CD4-positive, alpha-beta memory T cell (primary cell): ENCODE data around the gene LRCH3. TPM values are rescaled to one million over a fixed set of nuclear protein-coding genes. Genes with fewer than 3 reads are reported as not detected.

Source experiments
- CTCF ChIA-PET: fragments of 350-600 bp; sonication (Branson Sonifier 250); formaldehyde crosslinking; loops from one replicate; lab custom pipeline; 2021; ENCODE audit warnings: inconsistent platforms; ENCODE audit not compliant: partially characterized antibody; lab: Charles Lee
- POLR2A ChIA-PET: fragments of 350-600 bp; sonication (Branson Sonifier 250); formaldehyde crosslinking; loops from one replicate; lab custom pipeline; 2021; ENCODE audit not compliant: partially characterized antibody; lab: Charles Lee
- DNase-seq, 5 donors: peaks; one replicate each; pipeline versions ENCODE4 v3.0.0 to v3.0.0-alpha.2; 2020 to 2022; ENCODE audit warnings: mixed read lengths in 1 of 5
- H3K27ac ChIP-seq: one replicate; pipeline ENCODE4 v1.7.0; 2013; ENCODE audit warnings: low read depth, low read length
- H3K27me3 ChIP-seq: 2 replicates; pipeline ENCODE4 v1.7.0; 2013; ENCODE audit warnings: mild to moderate bottlenecking, low read length, moderate library complexity; ENCODE audit not compliant: insufficient read depth
- H3K36me3 ChIP-seq: 2 replicates; pipeline ENCODE4 v1.7.0; 2013; ENCODE audit warnings: mild to moderate bottlenecking, low read length, moderate library complexity; ENCODE audit not compliant: insufficient read depth
- H3K4me1 ChIP-seq: 2 replicates; pipeline ENCODE4 v1.7.0; 2013; ENCODE audit warnings: mild to moderate bottlenecking, low read length, moderate library complexity; ENCODE audit not compliant: insufficient read depth
- H3K4me3 ChIP-seq, 2 donors: one replicate each; pipeline ENCODE4 v1.7.0; 2013; ENCODE audit warnings: low read length in 2 of 2, mild to moderate bottlenecking in 1 of 2
- H3K9me3 ChIP-seq, 2 donors: one replicate each; pipeline ENCODE4 v1.7.0; 2013; ENCODE audit warnings: low read length in 2 of 2, control low read depth in 1 of 2; ENCODE audit not compliant: control insufficient read depth in 1 of 2
- H3K27ac Mint-ChIP-seq, 7 donors: one replicate each; pipeline ENCODE4 v1.8.0; 2020 to 2021; ENCODE audit warnings: mixed read lengths in 7 of 7, mild to moderate bottlenecking in 6 of 7, inconsistent platforms in 3 of 7, moderate library complexity in 3 of 7
- H3K27me3 Mint-ChIP-seq, 2 donors: one replicate each; pipeline ENCODE4 v1.8.0; 2020 to 2021; ENCODE audit warnings: mixed read lengths in 2 of 2
- H3K36me3 Mint-ChIP-seq, 2 donors: one replicate each; pipeline ENCODE4 v1.8.0; 2020 to 2021; ENCODE audit warnings: mixed read lengths in 2 of 2, inconsistent platforms in 1 of 2, mild to moderate bottlenecking in 1 of 2
- H3K4me1 Mint-ChIP-seq, 4 donors: one replicate each; pipeline ENCODE4 v1.8.0; 2020 to 2021; ENCODE audit warnings: mixed read lengths in 4 of 4, mild to moderate bottlenecking in 1 of 4
- H3K4me3 Mint-ChIP-seq, 8 donors: one replicate each; pipeline ENCODE4 v1.8.0; 2020 to 2021; ENCODE audit warnings: mixed read lengths in 8 of 8, mild to moderate bottlenecking in 7 of 8, moderate library complexity in 6 of 8, inconsistent platforms in 3 of 8
- H3K9me3 Mint-ChIP-seq, 8 donors: one replicate each; pipeline ENCODE4 v1.8.0; 2020 to 2021; ENCODE audit warnings: mixed read lengths in 8 of 8, mild to moderate bottlenecking in 5 of 8, inconsistent platforms in 3 of 8, moderate library complexity in 1 of 8
- intact Hi-C: fragments of 100-400 bp; cut with micrococcal nuclease; formaldehyde crosslinking; loops from one replicate; pipeline ENCODE4 v1.15.1; 2023
- polyA plus RNA-seq, 2 donors: library from polyadenylated mRNA; unstranded; fragments of 300-500 nt; fragmentation: Illumina TruSeq; gene quantifications; one replicate each; pipeline ENCODE4 v1.2.3, GENCODE V29; 2021
- total RNA-seq, 2 experiments: library from RNA; stranded (reverse); gene quantifications; one replicate each; pipeline ENCODE4 v1.2.3, GENCODE V29; 2021

Gene LRCH3
- total and polyA plus RNA-seq, 4 experiments from 2014 or later = 7.4 to 87.7 (median 48.7) TPM

- Histone ChIP-seq H3K27me3 (no peaks in the 10 kb centered on the region), H3K4me3 (no peak overlapping the region), H3K36me3 (peaks cover 35% of the 10 kb centered on the region), H3K27ac (no peak overlapping the region), H3K9me3 (no peaks in the 10 kb centered on the region), H3K4me1 (peaks cover 28% of the 10 kb centered on the region)
- ChIA-PET POLR2A (interaction anchor here (0.5 kb wide), 1 partner anchor 55 kb away, joined by 3 read pairs; the partner anchor contains the start of gene LRCH3), CTCF (no interaction called here)
- H3K36me3 Mint-ChIP-seq = peaks cover 52 to 61% of the 10 kb centered on the region in 2 donors
- H3K4me3 Mint-ChIP-seq = peak overlapping the region in 3 of 8 donors; percentile 11 to 26 (median 25)
- peak overlapping the region in 5 of 7 donors; percentile 43 to 84 (median 67) for H3K27ac Mint-ChIP-seq
- no peaks in the 10 kb centered on the region for H3K9me3 Mint-ChIP-seq
- no peak for DNase-seq
- H3K4me1 Mint-ChIP-seq = peaks cover 16 to 32% (median 27%) of the 10 kb centered on the region in 4 donors
- intact Hi-C loops = loop anchor here (5.0 kb wide), 1 partner anchor 54 kb away; the partner anchor contains the start of gene LRCH3
- no peaks in the 10 kb centered on the region for H3K27me3 Mint-ChIP-seq
Observed at GRCh38 chr3:197846491-197846890, 55.4 kb downstream of the LRCH3 start.

- no peaks in the 10 kb centered on the region for H3K27me3 Mint-ChIP-seq
Observed at GRCh38 chr3:197847866-197848401, 56.9 kb downstream of the LRCH3 start.

GRCh38 chr3:197854596-197855343 is 63.7 kb downstream of the LRCH3 start:
- no peak overlapping the region for H3K4me3 ChIP-seq
- peaks cover 0 to 6% (median under 1%) of the 10 kb centered on the region in 4 donors for H3K4me1 Mint-ChIP-seq
- H3K9me3 Mint-ChIP-seq = no peaks in the 10 kb centered on the region
- DNase-seq = no peak
- intact Hi-C loops = no loop called here
- no peak overlapping the region for H3K4me3 Mint-ChIP-seq
- ChIA-PET CTCF (no interaction called here), POLR2A (no interaction called here)
- H3K9me3 ChIP-seq = no peaks in the 10 kb centered on the region
- H3K27me3 ChIP-seq = no peaks in the 10 kb centered on the region
- peaks cover 59 to 66% of the 10 kb centered on the region in 2 donors for H3K36me3 Mint-ChIP-seq
- no peak overlapping the region for H3K27ac ChIP-seq
- H3K36me3 ChIP-seq = peaks cover 39% of the 10 kb centered on the region
- no peak overlapping the region for H3K27ac Mint-ChIP-seq
- H3K27me3 Mint-ChIP-seq = no peaks in the 10 kb centered on the region
- H3K4me1 ChIP-seq = no peaks in the 10 kb centered on the region

More at GRCh38 chr3:197847866-197848401, 56.9 kb downstream of the LRCH3 start:
- intact Hi-C loops = loop anchor here (2.0 to 5.0 kb wide), 2 partner anchors 56 to 97 kb away; partner anchors contain the start of gene LRCH3
- Histone ChIP-seq H3K9me3 (no peaks in the 10 kb centered on the region), H3K27me3 (no peaks in the 10 kb centered on the region), H3K36me3 (peaks cover 35% of the 10 kb centered on the region), H3K4me1 (peaks cover 28% of the 10 kb centered on the region), H3K27ac (peak overlapping the region; percentile 63), H3K4me3 (peak overlapping the region in 1 of 2 donors; percentile 34)
- Mint-ChIP-seq H3K36me3 (peaks cover 55 to 61% of the 10 kb centered on the region in 2 donors), H3K4me1 (peaks cover 16 to 32% (median 27%) of the 10 kb centered on the region in 4 donors), H3K27ac (peak overlapping the region; percentile 65 to 96 (median 94)), H3K9me3 (no peaks in the 10 kb centered on the region), H3K4me3 (peak overlapping the region; percentile 77 to 91 (median 84))
- CTCF ChIA-PET = interaction anchor here (0.9 to 1.6 kb wide), 2 partner anchors 9 to 97 kb away, joined by 3 read pairs; no protein-coding TSS in a partner anchor
- peak; percentile 45 to 59 (median 49) for DNase-seq
- POLR2A ChIA-PET = interaction anchor here (0.5 to 2.8 kb wide), 5 partner anchors 12 to 135 kb away, joined by 3 to 10 read pairs (median 4); partner anchors contain the start of gene LRCH3

- no peaks in the 10 kb centered on the region for H3K4me1 ChIP-seq
- Mint-ChIP-seq H3K4me3 (no peak overlapping the region), H3K9me3 (no peaks in the 10 kb centered on the region), H3K4me1 (peaks cover 0 to 4% (median 0%) of the 10 kb centered on the region in 4 donors), H3K36me3 (peaks cover 57 to 64% of the 10 kb centered on the region in 2 donors), H3K27me3 (no peaks in the 10 kb centered on the region), H3K27ac (no peak overlapping the region)
- intact Hi-C loops = no loop called here
- no peak for DNase-seq
- H3K27me3 ChIP-seq = no peaks in the 10 kb centered on the region
- ChIA-PET CTCF (no interaction called here), POLR2A (no interaction called here)
- no peak overlapping the region for H3K27ac ChIP-seq
- peaks cover 37% of the 10 kb centered on the region for H3K36me3 ChIP-seq
- H3K9me3 ChIP-seq = no peaks in the 10 kb centered on the region
- no peak overlapping the region for H3K4me3 ChIP-seq
Observed at GRCh38 chr3:197855571-197855970, 64.5 kb downstream of the LRCH3 start.

DNA sequence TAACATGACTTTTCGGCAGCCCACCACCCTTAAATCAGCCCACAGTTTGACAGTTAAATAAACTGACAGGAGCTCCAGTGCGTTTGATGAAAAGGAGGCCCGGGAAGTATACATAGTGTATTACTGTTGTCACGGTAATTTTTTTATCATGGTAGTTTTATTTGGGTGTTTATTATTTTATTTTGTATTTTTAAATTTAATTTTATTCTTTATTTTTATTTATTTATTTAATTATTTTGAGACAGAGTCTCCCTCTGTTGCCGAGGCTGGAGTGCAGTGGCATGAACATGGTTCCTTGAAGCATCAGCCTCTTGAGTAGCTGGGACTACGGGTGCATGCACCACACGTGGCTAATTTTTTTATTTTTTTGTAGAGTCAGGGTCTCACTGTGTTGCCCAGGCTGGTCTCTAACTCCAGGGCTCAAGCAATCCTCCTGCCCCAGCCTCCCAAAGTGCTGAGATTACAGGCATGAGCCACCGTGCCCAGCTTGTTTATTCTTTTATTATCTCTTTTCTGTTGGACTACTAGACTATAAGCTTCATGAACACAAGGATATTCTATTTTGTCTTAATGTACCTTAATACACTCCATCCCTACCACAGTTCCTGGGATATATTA is 65.3 kb downstream of the LRCH3 start:
- Histone ChIP-seq H3K36me3 (peaks cover 30% of the 10 kb centered on the region), H3K4me3 (no peak overlapping the region), H3K4me1 (no peaks in the 10 kb centered on the region), H3K27me3 (no peaks in the 10 kb centered on the region), H3K27ac (no peak overlapping the region), H3K9me3 (no peaks in the 10 kb centered on the region)
- no peaks in the 10 kb centered on the region for H3K27me3 Mint-ChIP-seq
- H3K36me3 Mint-ChIP-seq = peaks cover 49 to 58% of the 10 kb centered on the region in 2 donors
- H3K27ac Mint-ChIP-seq = no peak overlapping the region
- DNase-seq = no peak
- H3K4me1 Mint-ChIP-seq = peaks cover 0 to 5% (median 0%) of the 10 kb centered on the region in 4 donors
- intact Hi-C loops = no loop called here
- ChIA-PET CTCF (interaction anchor here (1.1 kb wide), 1 partner anchor 8 kb away, joined by 3 read pairs; no protein-coding TSS in a partner anchor), POLR2A (no interaction called here)
- H3K9me3 Mint-ChIP-seq = no peaks in the 10 kb centered on the region
- no peak overlapping the region for H3K4me3 Mint-ChIP-seq

GRCh38 chr3:197858133-197858532 is 67.1 kb downstream of the LRCH3 start:
- peaks cover 18% of the 10 kb centered on the region for H3K36me3 ChIP-seq
- Mint-ChIP-seq H3K27me3 (no peaks in the 10 kb centered on the region), H3K27ac (no peak overlapping the region)

More at GRCh38 chr3:197858133-197858532, 67.1 kb downstream of the LRCH3 start:
- Mint-ChIP-seq H3K4me3 (no peak overlapping the region), H3K9me3 (no peaks in the 10 kb centered on the region), H3K4me1 (peaks cover 0 to 5% (median 0%) of the 10 kb centered on the region in 4 donors), H3K36me3 (peaks cover 37 to 48% of the 10 kb centered on the region in 2 donors)
- Histone ChIP-seq H3K9me3 (no peaks in the 10 kb centered on the region), H3K4me3 (no peak overlapping the region), H3K27me3 (no peaks in the 10 kb centered on the region), H3K4me1 (no peaks in the 10 kb centered on the region), H3K27ac (no peak overlapping the region)
- CTCF ChIA-PET = no interaction called here
- POLR2A ChIA-PET = no interaction called here
- no peak for DNase-seq
- intact Hi-C loops = no loop called here
